Measurements from ENCODE around the gene NGDN.
"Not testable (repeated sequence)": the region's sequence is repeated elsewhere in the genome, so short reads cannot be mapped to it uniquely, and the experiment has no call there.

Gene NGDN

GRCh38 chr14:23469127-23469905, at the start of gene NGDN:
NGDN (plus strand) TSS chr14:23469703; CDS start chr14:23469716, 13 bp downstream.
- peak; percentile 85 for TF ChIP-seq CTCF (IDR thresholded peaks at IDR 0.05; ENCODE audit: insufficient read depth, low read depth, low read length, missing control alignments)
- DNase-seq (ENCODE audit: low read depth), result peak; percentile 100
- peak within 1 kb of the TSS; percentile 98 for H3K4me3 ChIP-seq (ENCODE audit: low read length)

- DNase-seq (ENCODE audit: low read depth), result no peak
- TF ChIP-seq CTCF (IDR thresholded peaks at IDR 0.05; ENCODE audit: insufficient read depth, low read depth, low read length, missing control alignments), result no peak
- H3K4me3 ChIP-seq (ENCODE audit: low read length), result no peak overlapping the region
Observed at GRCh38 chr14:23421594-23421993, 47.9 kb upstream of the NGDN start.

GRCh38 chr14:23423657-23424056, 45.8 kb upstream of the NGDN start:
- no peak for TF ChIP-seq CTCF (IDR thresholded peaks at IDR 0.05; ENCODE audit: insufficient read depth, low read depth, low read length, missing control alignments)
- DNase-seq (ENCODE audit: low read depth), result no peak
- H3K4me3 ChIP-seq (ENCODE audit: low read length), result no peak overlapping the region

- DNase-seq (ENCODE audit: low read depth), result no peak
- TF ChIP-seq CTCF (IDR thresholded peaks at IDR 0.05; ENCODE audit: insufficient read depth, low read depth, low read length, missing control alignments), result no peak
- H3K4me3 ChIP-seq (ENCODE audit: low read length), result no peak overlapping the region
Observed at GRCh38 chr14:23425169-23425568, 44.3 kb upstream of the NGDN start.

- H3K4me3 ChIP-seq (ENCODE audit: low read length); DNase-seq (ENCODE audit: low read depth): not testable (repeated sequence)
Observed at GRCh38 chr14:23425798-23426197, 43.7 kb upstream of the NGDN start.

- no peak for TF ChIP-seq CTCF (IDR thresholded peaks at IDR 0.05; ENCODE audit: insufficient read depth, low read depth, low read length, missing control alignments)
- DNase-seq (ENCODE audit: low read depth), result no peak
- H3K4me3 ChIP-seq (ENCODE audit: low read length), result no peak overlapping the region
Observed at GRCh38 chr14:23428686-23429495, 40.6 kb upstream of the NGDN start.

- TF ChIP-seq CTCF (IDR thresholded peaks at IDR 0.05; ENCODE audit: insufficient read depth, low read depth, low read length, missing control alignments), result no peak
- DNase-seq (ENCODE audit: low read depth), result no peak
- H3K4me3 ChIP-seq (ENCODE audit: low read length), result no peak overlapping the region
Observed at GRCh38 chr14:23430016-23430722, 39.3 kb upstream of the NGDN start.
